Hematopoietic multipotent progenitor cell treated with erythropoietin and hydrocortisone succinate and interleukin-3 and kit ligand, for 15 days (in vitro differentiated cells): ENCODE measurements around the gene ZBTB6.
A peak's percentile ranks its signal among the peaks of the same experiment; 100 is the strongest.

Experiments used
- DNase-seq: peaks from one replicate; pipeline ENCODE4 v3.0.0-alpha.2; 2015; ENCODE audit warnings: low spot score

ZBTB6 gene

GRCh38 chr9:122912964-122913673, at the start of gene ZBTB6:
Gene ZBTB6 (minus strand): TSS chr9:122913323. CDS start chr9:122912072, 1,251 bp downstream.
- DNase-seq = peak; percentile 64

- no peak for DNase-seq
These were observed 48.0 kb upstream of the ZBTB6 start for GRCh38 chr9:122961139-122961538.

- DNase-seq = no peak
These were observed 42.8 kb upstream of the ZBTB6 start for GRCh38 chr9:122955961-122956360.

- DNase-seq = no peak
These were observed 41.1 kb upstream of the ZBTB6 start for GRCh38 chr9:122954253-122954691.

GRCh38 chr9:122951056-122951455, 37.9 kb upstream of the ZBTB6 start:
- no peak for DNase-seq

GRCh38 chr9:122950263-122950662, 37.1 kb upstream of the ZBTB6 start:
- no peak for DNase-seq

GRCh38 chr9:122949696-122950095, 36.6 kb upstream of the ZBTB6 start:
- no peak for DNase-seq

- DNase-seq = no peak
These were observed 35.2 kb upstream of the ZBTB6 start for GRCh38 chr9:122948313-122948712.

- DNase-seq = no peak
These were observed 33.4 kb upstream of the ZBTB6 start for GRCh38 chr9:122946461-122947005.

GRCh38 chr9:122944960-122945888, 32.1 kb upstream of the ZBTB6 start:
- no peak for DNase-seq

- DNase-seq = peak; percentile 33
These were observed 28.6 kb upstream of the ZBTB6 start for GRCh38 chr9:122941582-122942234.

- peak; percentile 99 for DNase-seq
These were observed 27.8 kb upstream of the ZBTB6 start, which contains the start of gene RABGAP1 for GRCh38 chr9:122940749-122941581. Gene RABGAP1 (plus strand): TSS chr9:122941020. CDS start chr9:122957060, 16,040 bp downstream.

GRCh38 chr9:122940454-122940748, 27.3 kb upstream of the ZBTB6 start:
- DNase-seq = no peak

- DNase-seq = no peak
These were observed 26.5 kb upstream of the ZBTB6 start for GRCh38 chr9:122939601-122940000.

GRCh38 chr9:122936883-122937282, 23.8 kb upstream of the ZBTB6 start:
- DNase-seq = no peak

GRCh38 chr9:122936464-122936863, 23.3 kb upstream of the ZBTB6 start:
- DNase-seq = no peak

GRCh38 chr9:122931226-122932121, 18.4 kb upstream of the ZBTB6 start, which contains the start of gene ZBTB26:
Gene ZBTB26 (minus strand): TSS chr9:122931512. CDS start chr9:122919934, 11,578 bp downstream.
- DNase-seq = peak; percentile 82

GRCh38 chr9:122930541-122931225, 17.6 kb upstream of the ZBTB6 start:
- DNase-seq = no peak

GRCh38 chr9:122929796-122930354, 16.8 kb upstream of the ZBTB6 start:
- DNase-seq = no peak
